Endothelial cell of umbilical vein (primary cell): Measurements from ENCODE around the gene SPAG7. TPM values are rescaled to one million over a fixed set of nuclear protein-coding genes. Genes with fewer than 3 reads are reported as not detected.

ENCODE experiments used
- BruUV-seq: library from RNA; stranded (reverse); fragments of 400-500 nt; replicated peaks from 2 replicates; lab custom pipeline; 2021; lab: Mats Ljungman, UMichigan
- CTCF ChIA-PET: fragments of 300-600, 350-600 bp; sonication (Branson Sonifier 250); formaldehyde crosslinking; loops from one replicate; lab custom pipeline; 2021; ENCODE audit warnings: antibody characterized with exemption, inconsistent platforms; lab: Charles Lee
- POLR2A ChIA-PET: fragments of 300-600, 350-600 bp; sonication (Branson Sonifier 250); formaldehyde crosslinking; loops from one replicate; lab custom pipeline; 2021; ENCODE audit warnings: antibody characterized with exemption, inconsistent platforms; lab: Charles Lee
- DNase-seq: peaks from one replicate; pipeline ENCODE4 v3.0.0-alpha.2; 2011; ENCODE audit warnings: low read depth, low spot score
- FAIRE-seq: peaks from 2 replicates; lab custom pipeline; 2011; peaks lifted over from hg19 to GRCh38; lab: Jason Lieb, UNC
- H2AFZ ChIP-seq: 2 replicates; pipeline ENCODE4 v1.6.0; 2012; ENCODE audit warnings: low read depth, low read length, control low read depth, inconsistent platforms
- H3K27ac ChIP-seq: 2 replicates; pipeline ENCODE4 v1.5.1; 2011; ENCODE audit warnings: low read depth, mild to moderate bottlenecking, control low read depth, low read length, moderate library complexity; ENCODE audit not compliant: insufficient read depth
- H3K27me3 ChIP-seq, 2 experiments: 2 replicates each; pipeline versions ENCODE4 v1.6.0 to v1.6.1; 2011; ENCODE audit warnings: low read length in 2 of 2, mixed read lengths in 1 of 2; ENCODE audit not compliant: control insufficient read depth in 2 of 2, insufficient read depth in 2 of 2
- H3K36me3 ChIP-seq, 2 experiments: 2 replicates in 1 of 2; 3 replicates in 1 of 2; pipeline ENCODE4 v1.5.1; 2011; ENCODE audit warnings: low read length in 2 of 2, mild to moderate bottlenecking in 1 of 2, moderate library complexity in 1 of 2; ENCODE audit not compliant: control insufficient read depth in 2 of 2, insufficient read depth in 2 of 2; ENCODE audit errors: extremely low read depth in 1 of 2
- H3K4me1 ChIP-seq: 3 replicates; pipeline ENCODE4 v1.5.1; 2011; ENCODE audit warnings: mild to moderate bottlenecking, low read length; ENCODE audit not compliant: control insufficient read depth, insufficient read depth; ENCODE audit errors: extremely low read depth
- H3K4me2 ChIP-seq: 2 replicates; pipeline ENCODE4 v1.6.1; 2011; ENCODE audit warnings: low read length, control low read depth, mixed read lengths; ENCODE audit not compliant: insufficient read depth
- H3K4me3 ChIP-seq, 3 experiments: fragments of 200-600 bp in 1 of 3; sonication (generic), shearing (Covaris generic) in 1 of 3; replicated peaks in 1 of 3; 2 replicates each; pipeline ENCODE4 v1.5.1; 2011 to 2016; ENCODE audit warnings: control low read depth in 3 of 3, low read length in 3 of 3, mild to moderate bottlenecking in 2 of 3, inconsistent platforms in 1 of 3, low read depth in 1 of 3, moderate library complexity in 1 of 3; ENCODE audit not compliant: insufficient read depth in 1 of 3
- H3K79me2 ChIP-seq: 2 replicates; pipeline ENCODE4 v1.6.0; 2012; ENCODE audit warnings: low read length, inconsistent platforms; ENCODE audit not compliant: control insufficient read depth, insufficient read depth
- H3K9ac ChIP-seq: replicated peaks from 2 replicates; pipeline ENCODE3; 2011; ENCODE audit warnings: low read length, control low read depth; ENCODE audit not compliant: insufficient read depth; ENCODE audit errors: extremely low read depth
- H3K9me1 ChIP-seq: replicated peaks from 3 replicates; pipeline ENCODE4 v1.6.0; 2011; ENCODE audit warnings: mild to moderate bottlenecking, low read length; ENCODE audit not compliant: control insufficient read depth, insufficient read depth; ENCODE audit errors: extremely low read depth
- H3K9me3 ChIP-seq: replicated peaks from 2 replicates; pipeline ENCODE4 v1.5.1; 2012; ENCODE audit warnings: low read length, inconsistent platforms; ENCODE audit not compliant: control insufficient read depth, insufficient read depth
- H4K20me1 ChIP-seq: replicated peaks from 2 replicates; pipeline ENCODE3; 2011; ENCODE audit warnings: mild to moderate bottlenecking, low read length; ENCODE audit not compliant: control insufficient read depth, insufficient read depth; ENCODE audit errors: extremely low read depth
- CTCF ChIP-seq, 2 donors: IDR thresholded peaks; 1 replicate in 1 of 2; 2 replicates in 1 of 2; pipeline ENCODE4 v1.5.1; 2011; ENCODE audit warnings: low read length in 2 of 2, mild to moderate bottlenecking in 2 of 2, moderate library complexity in 2 of 2, control low read depth in 1 of 2, inconsistent platforms in 1 of 2, low read depth in 1 of 2; ENCODE audit not compliant: insufficient read depth in 1 of 2; ENCODE audit errors: extremely low read depth in 1 of 2
- EZH2 ChIP-seq: IDR thresholded peaks from 2 replicates; pipeline ENCODE4 v1.6.1; 2012; ENCODE audit warnings: borderline replicate concordance, low read depth, mild to moderate bottlenecking, moderate library complexity, low read length, inconsistent platforms; ENCODE audit not compliant: severe bottlenecking
- FOS ChIP-seq: IDR thresholded peaks from 2 replicates; pipeline ENCODE4 v1.6.1; 2011; ENCODE audit warnings: mild to moderate bottlenecking, low read length, moderate library complexity, borderline replicate concordance; ENCODE audit not compliant: insufficient read depth
- GATA2 ChIP-seq: IDR thresholded peaks from 2 replicates; pipeline ENCODE4 v1.7.0; 2011; ENCODE audit warnings: low read depth, mild to moderate bottlenecking, moderate library complexity, mixed read lengths, low read length; ENCODE audit not compliant: insufficient read length, insufficient read depth
- JUN ChIP-seq: IDR thresholded peaks from 2 replicates; pipeline ENCODE4 v1.6.1; 2011; ENCODE audit warnings: borderline replicate concordance, low read depth; ENCODE audit not compliant: insufficient read length, insufficient read depth
- MAX ChIP-seq: IDR thresholded peaks from 2 replicates; pipeline ENCODE4 v1.6.1; 2011; ENCODE audit not compliant: insufficient read depth, insufficient read length
- MYC ChIP-seq: IDR thresholded peaks from one replicate; pipeline ENCODE4 v1.6.1; 2011; ENCODE audit warnings: mild to moderate bottlenecking, low read depth, low read length
- POLR2A ChIP-seq: IDR thresholded peaks from 2 replicates; pipeline ENCODE4 v1.6.1; 2012; ENCODE audit warnings: low read depth, mild to moderate bottlenecking, control low read depth, low read length
- POLR2AphosphoS5 ChIP-seq: IDR thresholded peaks from 2 replicates; pipeline ENCODE4 v1.6.1; 2012; ENCODE audit warnings: low read depth, mild to moderate bottlenecking, control low read depth, low read length, moderate library complexity; ENCODE audit not compliant: insufficient read depth
- dilution Hi-C: fragments of 300-500 bp; cut with MboI; formaldehyde crosslinking; loops from one replicate; pipeline ENCODE4 v1.15.0; 2019; ENCODE audit warnings: low sequenced_read_pairs; ENCODE audit not compliant: extremely low pct_ligation_motif_present
- intact Hi-C: fragments of 100-400 bp; cut with micrococcal nuclease; formaldehyde crosslinking; loops from one replicate; pipeline ENCODE4 v1.10.0; 2022
- polyA plus RNA-seq, 4 experiments: library from polyadenylated mRNA; depleted of rRNA in 3 of 4; stranded (reverse) in 3 of 4; unstranded in 1 of 4; fragments of >200 nt; gene quantifications; 2 replicates each; pipeline versions ENCODE4 v1.2.1 to v1.2.3, GENCODE V29; 2011 to 2012; ENCODE audit warnings: missing spikeins in 1 of 4
- total RNA-seq: library from RNA; stranded (reverse); gene quantifications from 2 replicates; pipeline ENCODE4 v1.2.3, GENCODE V29; 2021

SPAG7 gene
- total and polyA plus RNA-seq, 2 donors (not counting 3 experiments of a cell fraction or from before 2014, with no cell fraction given), result 68.6 to 75.2 TPM

GRCh38 chr17:4999430-5000093 lies 31.9 kb upstream of the SPAG7 start:
- H3K4me3 ChIP-seq, result peak overlapping the region; percentile 77 to 95 (median 82)
- H3K27me3 ChIP-seq, result no peaks in the 10 kb centered on the region
- peaks cover 19% of the 10 kb centered on the region for H3K4me1 ChIP-seq
- H3K9me3 ChIP-seq, result no peaks in the 10 kb centered on the region
- TF ChIP-seq FOS (no peak), EZH2 (no peak), JUN (no peak), POLR2AphosphoS5 (no peak), GATA2 (no peak), MAX (no peak), POLR2A (no peak), MYC (no peak), CTCF (IDR thresholded peaks at IDR 0.05; ENCODE audit: extremely low read depth in 1 of 2, insufficient read depth in 1 of 2, low read depth in 1 of 2, low read length in 2 of 2) (no peak)
- H3K9ac ChIP-seq, result peak overlapping the region; percentile 49
- FAIRE-seq (peak; percentile 70), DNase-seq (no peak)
- dilution Hi-C loops (no loop called here), intact Hi-C loops (loop anchor here (2.0 kb wide), 1 partner anchor 59 kb away; the partner anchor contains the start of genes RNF167 and SLC25A11)
- H3K4me2 ChIP-seq, result peak overlapping the region; percentile 87
- H3K36me3 ChIP-seq, result peaks cover 15 to 37% of the 10 kb centered on the region in 2 experiments
- ChIA-PET POLR2A (no interaction called here), CTCF (interaction anchor here (1.2 to 4.2 kb wide), 3 partner anchors 13 to 90 kb away, joined by 3 to 21 read pairs (median 3); no protein-coding TSS in a partner anchor)
- BruUV-seq, result TSS peak; percentile 28
- no peaks in the 10 kb centered on the region for H3K9me1 ChIP-seq
- no peaks in the 10 kb centered on the region for H4K20me1 ChIP-seq
- H3K79me2 ChIP-seq, result peaks cover 34% of the 10 kb centered on the region
- no peak overlapping the region for H2AFZ ChIP-seq
- H3K27ac ChIP-seq, result no peak overlapping the region
